HepG2 (cell line): Measurements from ENCODE around the gene ROMO1. TPM values are rescaled to one million over a fixed set of nuclear protein-coding genes. Genes with fewer than 3 reads are reported as not detected.

Source experiments
- AGO2 ChIP-seq: fragments of 200-400 bp; formaldehyde crosslinking; optimal IDR thresholded peaks from 2 replicates; pipeline ENCODE3; 2017; ENCODE audit warnings: mild to moderate bottlenecking, low read depth, low read length, moderate library complexity
- CHCHD3 ChIP-seq: sonication (generic); formaldehyde crosslinking; IDR thresholded peaks from 2 replicates; pipeline ENCODE4 v1.8.0; 2022; ENCODE audit warnings: mild to moderate bottlenecking, missing genetic modification reagents, moderate library complexity
- EEA1 ChIP-seq: sonication (generic); formaldehyde crosslinking; IDR thresholded peaks from 2 replicates; pipeline ENCODE4 v1.5.1; 2020; ENCODE audit warnings: mild to moderate bottlenecking, missing genetic modification reagents, borderline replicate concordance
- FOXC1 ChIP-seq: sonication (generic); formaldehyde crosslinking; IDR thresholded peaks from 2 replicates; pipeline ENCODE4 v1.8.0; 2022; ENCODE audit warnings: mild to moderate bottlenecking, missing genetic modification reagents, borderline replicate concordance
- FOXO1 ChIP-seq: sonication (generic); formaldehyde crosslinking; IDR thresholded peaks from 2 replicates; pipeline ENCODE4 v1.4.0; 2020; ENCODE audit warnings: missing genetic modification reagents
- HDAC1 ChIP-seq: sonication (generic); formaldehyde crosslinking; IDR thresholded peaks from 2 replicates; pipeline ENCODE4 v1.5.1; 2020; ENCODE audit warnings: mild to moderate bottlenecking, missing genetic modification reagents
- HNF4A ChIP-seq: sonication (generic); formaldehyde crosslinking; IDR thresholded peaks from 2 replicates; pipeline ENCODE4 v1.4.0; 2020; ENCODE audit warnings: missing genetic modification reagents
- HNRNPH1 ChIP-seq: fragments of 200-400 bp; formaldehyde crosslinking; optimal IDR thresholded peaks from 2 replicates; pipeline ENCODE3; 2017; ENCODE audit warnings: mild to moderate bottlenecking, low read depth, low read length
- HOXA9 ChIP-seq: sonication (generic); formaldehyde crosslinking; IDR thresholded peaks from 2 replicates; pipeline ENCODE4 v1.8.1; 2022; ENCODE audit warnings: missing genetic modification reagents, mild to moderate bottlenecking, moderate library complexity, borderline replicate concordance
- IKZF1 ChIP-seq: fragments of 450-650 bp; IDR thresholded peaks from 2 replicates; pipeline ENCODE4 v1.7.1; 2016
- RBM39 ChIP-seq: fragments of 200-400 bp; formaldehyde crosslinking; IDR thresholded peaks from one replicate; pipeline ENCODE4 v1.6.1; 2018; ENCODE audit warnings: antibody characterized with exemption, mild to moderate bottlenecking, low read depth, low read length; ENCODE audit not compliant: poor library complexity, severe bottlenecking
- RORA ChIP-seq: sonication (generic); formaldehyde crosslinking; IDR thresholded peaks from 2 replicates; pipeline ENCODE4 v1.5.0; 2020; ENCODE audit warnings: mild to moderate bottlenecking, missing genetic modification reagents, moderate library complexity
- SNAI1 ChIP-seq: sonication (generic); formaldehyde crosslinking; IDR thresholded peaks from 2 replicates; pipeline ENCODE4 v1.5.0; 2020; ENCODE audit warnings: mild to moderate bottlenecking, missing genetic modification reagents, borderline replicate concordance
- SYNCRIP ChIP-seq: fragments of 200-400 bp; formaldehyde crosslinking; IDR thresholded peaks from 2 replicates; pipeline ENCODE4 v1.6.1; 2018; ENCODE audit warnings: mild to moderate bottlenecking, low read depth, low read length; ENCODE audit not compliant: insufficient read depth
- ZFP82 ChIP-seq: sonication (generic); formaldehyde crosslinking; IDR thresholded peaks from 2 replicates; pipeline ENCODE4 v1.5.1; 2020; ENCODE audit warnings: mild to moderate bottlenecking, missing genetic modification reagents, borderline replicate concordance
- ZMYM3 ChIP-seq: sonication (generic); formaldehyde crosslinking; IDR thresholded peaks from 2 replicates; pipeline ENCODE4 v1.5.1; 2020; ENCODE audit warnings: mild to moderate bottlenecking, missing genetic modification reagents
- ZNF17 ChIP-seq: sonication (generic); formaldehyde crosslinking; IDR thresholded peaks from 2 replicates; pipeline ENCODE4 v1.5.0; 2020; ENCODE audit warnings: mild to moderate bottlenecking, missing genetic modification reagents
- ZNF33B ChIP-seq: sonication (generic); formaldehyde crosslinking; IDR thresholded peaks from 2 replicates; pipeline ENCODE4 v1.5.1; 2020; ENCODE audit warnings: mild to moderate bottlenecking, missing genetic modification reagents
- ZNF501 ChIP-seq: sonication (generic); formaldehyde crosslinking; IDR thresholded peaks from 2 replicates; pipeline ENCODE4 v1.5.1; 2020; ENCODE audit warnings: mild to moderate bottlenecking, moderate library complexity, missing genetic modification reagents
- ZNF547 ChIP-seq: sonication (generic); formaldehyde crosslinking; IDR thresholded peaks from 2 replicates; pipeline ENCODE4 v1.5.1; 2020; ENCODE audit warnings: mild to moderate bottlenecking, missing genetic modification reagents
- ZNF552 ChIP-seq: sonication (generic); formaldehyde crosslinking; IDR thresholded peaks from 2 replicates; pipeline ENCODE4 v1.9.0; 2022; ENCODE audit warnings: missing genetic modification reagents, mild to moderate bottlenecking, borderline replicate concordance
- ZNF572 ChIP-seq: sonication (generic); formaldehyde crosslinking; IDR thresholded peaks from 2 replicates; pipeline ENCODE4 v1.5.1; 2020; ENCODE audit warnings: mild to moderate bottlenecking, missing genetic modification reagents
- ZNF607 ChIP-seq: sonication (generic); formaldehyde crosslinking; IDR thresholded peaks from 2 replicates; pipeline ENCODE4 v1.5.1; 2020; ENCODE audit warnings: missing genetic modification reagents, mild to moderate bottlenecking, borderline replicate concordance
- ZNF75D ChIP-seq: sonication (generic); formaldehyde crosslinking; IDR thresholded peaks from 2 replicates; pipeline ENCODE4 v1.8.1; 2023; ENCODE audit warnings: missing genetic modification reagents, mild to moderate bottlenecking, borderline replicate concordance
- ZNF784 ChIP-seq: sonication (generic); formaldehyde crosslinking; IDR thresholded peaks from 2 replicates; pipeline ENCODE4 v1.5.1; 2020; ENCODE audit warnings: missing genetic modification reagents, mild to moderate bottlenecking, borderline replicate concordance
- polyA plus RNA-seq, 8 experiments: library from polyadenylated mRNA; depleted of rRNA in 3 of 8; stranded (reverse) in 7 of 8; unstranded in 1 of 8; fragments of >200 nt; fragmentation: Illumina TruSeq in 4 of 8; extraction: Trizol in 4 of 8; gene quantifications; 2 replicates each; pipeline versions ENCODE4 v1.2.1 to v1.2.3, GENCODE V29; 2011 to 2016; ENCODE audit warnings: low read depth in 4 of 8, missing spikeins in 1 of 8, mixed read lengths in 1 of 8; ENCODE audit not compliant: insufficient read depth in 1 of 8
- total RNA-seq, 5 experiments: library from RNA; depleted of rRNA; stranded (reverse); fragments of >200 nt; fragmentation: Illumina TruSeq; extraction: Trizol; gene quantifications; 2 replicates each; pipeline ENCODE4 v1.2.3, GENCODE V29; 2016; ENCODE audit warnings: low read depth in 1 of 5
- TF ChIP-seq, protein P1 (sequence below): sonication (generic); formaldehyde crosslinking; IDR thresholded peaks from 2 replicates; pipeline ENCODE4 v1.4.0; 2020; ENCODE audit warnings: missing genetic modification reagents, borderline replicate concordance

ROMO1 gene
- total and polyA plus RNA-seq, 2 of the 13 experiments (the other 11 are each of a cell fraction or from before 2014, with no cell fraction given), result 636 to 755 TPM

- TF ChIP-seq, protein P1, sequence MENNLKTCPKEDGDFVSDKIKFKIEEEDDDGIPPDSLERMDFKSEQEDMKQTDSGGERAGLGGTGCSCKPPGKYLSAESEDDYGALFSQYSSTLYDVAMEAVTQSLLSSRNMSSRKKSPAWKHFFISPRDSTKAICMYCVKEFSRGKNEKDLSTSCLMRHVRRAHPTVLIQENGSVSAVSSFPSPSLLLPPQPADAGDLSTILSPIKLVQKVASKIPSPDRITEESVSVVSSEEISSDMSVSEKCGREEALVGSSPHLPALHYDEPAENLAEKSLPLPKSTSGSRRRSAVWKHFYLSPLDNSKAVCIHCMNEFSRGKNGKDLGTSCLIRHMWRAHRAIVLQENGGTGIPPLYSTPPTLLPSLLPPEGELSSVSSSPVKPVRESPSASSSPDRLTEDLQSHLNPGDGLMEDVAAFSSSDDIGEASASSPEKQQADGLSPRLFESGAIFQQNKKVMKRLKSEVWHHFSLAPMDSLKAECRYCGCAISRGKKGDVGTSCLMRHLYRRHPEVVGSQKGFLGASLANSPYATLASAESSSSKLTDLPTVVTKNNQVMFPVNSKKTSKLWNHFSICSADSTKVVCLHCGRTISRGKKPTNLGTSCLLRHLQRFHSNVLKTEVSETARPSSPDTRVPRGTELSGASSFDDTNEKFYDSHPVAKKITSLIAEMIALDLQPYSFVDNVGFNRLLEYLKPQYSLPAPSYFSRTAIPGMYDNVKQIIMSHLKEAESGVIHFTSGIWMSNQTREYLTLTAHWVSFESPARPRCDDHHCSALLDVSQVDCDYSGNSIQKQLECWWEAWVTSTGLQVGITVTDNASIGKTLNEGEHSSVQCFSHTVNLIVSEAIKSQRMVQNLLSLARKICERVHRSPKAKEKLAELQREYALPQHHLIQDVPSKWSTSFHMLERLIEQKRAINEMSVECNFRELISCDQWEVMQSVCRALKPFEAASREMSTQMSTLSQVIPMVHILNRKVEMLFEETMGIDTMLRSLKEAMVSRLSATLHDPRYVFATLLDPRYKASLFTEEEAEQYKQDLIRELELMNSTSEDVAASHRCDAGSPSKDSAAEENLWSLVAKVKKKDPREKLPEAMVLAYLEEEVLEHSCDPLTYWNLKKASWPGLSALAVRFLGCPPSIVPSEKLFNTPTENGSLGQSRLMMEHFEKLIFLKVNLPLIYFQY, result peak; percentile 93; the same call in 1 of the 2 replicates
- TF ChIP-seq HOXA9 (peak; percentile 97), CHCHD3 (peak; percentile 96), ZNF75D (0 out of 2 replicates have a peak, but pooled peaks have one; percentile 70), ZFP82 (peak; percentile 84), EEA1 (CRISPR knock-in tag) (peak; percentile 76; the same call in 1 of the 2 replicates), ZMYM3 (peak; percentile 86), SYNCRIP (no peak), FOXO1 (CRISPR knock-in tag) (peak; percentile 96), RORA (peak; percentile 91; the same call in 1 of the 2 replicates), ZNF17 (CRISPR knock-in tag) (peak; percentile 94; the same call in 1 of the 2 replicates), ZNF552 (CRISPR knock-in tag) (peak; percentile 93), ZNF547 (CRISPR knock-in tag) (peak; percentile 98), AGO2 (peak; percentile 100), ZNF572 (CRISPR knock-in tag) (0 out of 2 replicates have a peak, but pooled peaks have one; percentile 87), ZNF33B (CRISPR knock-in tag) (peak; percentile 77; the same call in 1 of the 2 replicates), FOXC1 (CRISPR knock-in tag) (peak; percentile 98), ZNF784 (CRISPR knock-in tag) (peak; percentile 99), RBM39 (peak; percentile 100), HNRNPH1 (peak; percentile 96), ZNF501 (CRISPR knock-in tag) (peak; percentile 100), ZNF607 (CRISPR knock-in tag) (peak; percentile 92), HDAC1 (CRISPR knock-in tag) (peak; percentile 92), SNAI1 (CRISPR knock-in tag) (no peak), HNF4A (CRISPR knock-in tag) (peak; percentile 57), IKZF1 (no peak)
Measured at GRCh38 chr20:35741892-35742740, 42.9 kb downstream of the ROMO1 start, which contains the start of gene RBM39 (continued).
